Measurements from ENCODE around the gene MED10.

Gene MED10

GRCh38 chr5:6342689-6343315 is 35.5 kb downstream of the MED10 start:
- Histone ChIP-seq H3K27ac (ENCODE audit: low read depth, low read length) (no peak overlapping the region), H3K36me3 (ENCODE audit: insufficient read depth, low read length) (no peaks in the 10 kb centered on the region), H3K4me3 (ENCODE audit: low read depth in 1 of 2, low read length in 2 of 2) (no peak overlapping the region), H3K4me1 (ENCODE audit: insufficient read depth, low read length) (no peaks in the 10 kb centered on the region), H3K9ac (ENCODE audit: low read length) (no peak overlapping the region), H3K9me3 (ENCODE audit: low read length) (no peaks in the 10 kb centered on the region), H3K27me3 (ENCODE audit: control insufficient read depth in 1 of 2, insufficient read depth in 2 of 2, low read length in 2 of 2) (no peaks in the 10 kb centered on the region)

- Histone ChIP-seq H3K4me3 (ENCODE audit: low read depth in 1 of 2, low read length in 2 of 2) (no peak overlapping the region), H3K27ac (ENCODE audit: low read depth, low read length) (no peak overlapping the region), H3K27me3 (ENCODE audit: control insufficient read depth in 1 of 2, insufficient read depth in 2 of 2, low read length in 2 of 2) (no peaks in the 10 kb centered on the region), H3K9me3 (ENCODE audit: low read length) (no peaks in the 10 kb centered on the region), H3K9ac (ENCODE audit: low read length) (no peak overlapping the region), H3K36me3 (ENCODE audit: insufficient read depth, low read length) (no peaks in the 10 kb centered on the region), H3K4me1 (ENCODE audit: insufficient read depth, low read length) (no peaks in the 10 kb centered on the region)
Observed at GRCh38 chr5:6340100-6340499, 38.2 kb downstream of the MED10 start.

- Histone ChIP-seq H3K27ac (ENCODE audit: low read depth, low read length) (no peak overlapping the region), H3K9me3 (ENCODE audit: low read length) (no peaks in the 10 kb centered on the region), H3K36me3 (ENCODE audit: insufficient read depth, low read length) (no peaks in the 10 kb centered on the region), H3K9ac (ENCODE audit: low read length) (no peak overlapping the region), H3K4me3 (ENCODE audit: low read depth in 1 of 2, low read length in 2 of 2) (no peak overlapping the region), H3K27me3 (ENCODE audit: control insufficient read depth in 1 of 2, insufficient read depth in 2 of 2, low read length in 2 of 2) (no peaks in the 10 kb centered on the region), H3K4me1 (ENCODE audit: insufficient read depth, low read length) (no peaks in the 10 kb centered on the region)
Observed at GRCh38 chr5:6338871-6339270, 39.5 kb downstream of the MED10 start.

- Histone ChIP-seq H3K27me3 (ENCODE audit: control insufficient read depth in 1 of 2, insufficient read depth in 2 of 2, low read length in 2 of 2) (no peaks in the 10 kb centered on the region), H3K4me1 (ENCODE audit: insufficient read depth, low read length) (no peaks in the 10 kb centered on the region), H3K36me3 (ENCODE audit: insufficient read depth, low read length) (no peaks in the 10 kb centered on the region), H3K9me3 (ENCODE audit: low read length) (no peaks in the 10 kb centered on the region), H3K9ac (ENCODE audit: low read length) (no peak overlapping the region), H3K27ac (ENCODE audit: low read depth, low read length) (no peak overlapping the region), H3K4me3 (ENCODE audit: low read depth in 1 of 2, low read length in 2 of 2) (no peak overlapping the region)
Observed at GRCh38 chr5:6338135-6338534, 40.2 kb downstream of the MED10 start.

- Histone ChIP-seq H3K4me1 (ENCODE audit: insufficient read depth, low read length) (no peaks in the 10 kb centered on the region), H3K27ac (ENCODE audit: low read depth, low read length) (no peak overlapping the region), H3K9ac (ENCODE audit: low read length) (no peak overlapping the region), H3K36me3 (ENCODE audit: insufficient read depth, low read length) (peaks cover 4% of the 10 kb centered on the region), H3K9me3 (ENCODE audit: low read length) (no peaks in the 10 kb centered on the region), H3K4me3 (ENCODE audit: low read depth in 1 of 2, low read length in 2 of 2) (no peak overlapping the region), H3K27me3 (ENCODE audit: control insufficient read depth in 1 of 2, insufficient read depth in 2 of 2, low read length in 2 of 2) (no peaks in the 10 kb centered on the region)
Observed at GRCh38 chr5:6333182-6333905, 45.0 kb downstream of the MED10 start.

GRCh38 chr5:6328173-6328572 is 50.2 kb downstream of the MED10 start:
- peaks cover 4% of the 10 kb centered on the region for H3K36me3 ChIP-seq (ENCODE audit: insufficient read depth, low read length)
- H3K4me1 ChIP-seq (ENCODE audit: insufficient read depth, low read length), result no peaks in the 10 kb centered on the region
- no peak overlapping the region for H3K4me3 ChIP-seq (ENCODE audit: low read depth in 1 of 2, low read length in 2 of 2)
- no peaks in the 10 kb centered on the region for H3K9me3 ChIP-seq (ENCODE audit: low read length)
- no peaks in the 10 kb centered on the region for H3K27me3 ChIP-seq (ENCODE audit: control insufficient read depth in 1 of 2, insufficient read depth in 2 of 2, low read length in 2 of 2)
- H3K9ac ChIP-seq (ENCODE audit: low read length), result no peak overlapping the region
- no peak overlapping the region for H3K27ac ChIP-seq (ENCODE audit: low read depth, low read length)

GRCh38 chr5:6326776-6327175 is 51.6 kb downstream of the MED10 start:
- no peak overlapping the region for H3K27ac ChIP-seq (ENCODE audit: low read depth, low read length)
- no peaks in the 10 kb centered on the region for H3K9me3 ChIP-seq (ENCODE audit: low read length)
- no peaks in the 10 kb centered on the region for H3K27me3 ChIP-seq (ENCODE audit: control insufficient read depth in 1 of 2, insufficient read depth in 2 of 2, low read length in 2 of 2)
- no peak overlapping the region for H3K4me3 ChIP-seq (ENCODE audit: low read depth in 1 of 2, low read length in 2 of 2)
- no peaks in the 10 kb centered on the region for H3K36me3 ChIP-seq (ENCODE audit: insufficient read depth, low read length)
- H3K4me1 ChIP-seq (ENCODE audit: insufficient read depth, low read length), result no peaks in the 10 kb centered on the region
- no peak overlapping the region for H3K9ac ChIP-seq (ENCODE audit: low read length)

- Histone ChIP-seq H3K4me3 (ENCODE audit: low read depth in 1 of 2, low read length in 2 of 2) (no peak overlapping the region), H3K4me1 (ENCODE audit: insufficient read depth, low read length) (no peaks in the 10 kb centered on the region), H3K9me3 (ENCODE audit: low read length) (peaks cover 6% of the 10 kb centered on the region), H3K9ac (ENCODE audit: low read length) (no peak overlapping the region), H3K27ac (ENCODE audit: low read depth, low read length) (no peak overlapping the region), H3K36me3 (ENCODE audit: insufficient read depth, low read length) (no peaks in the 10 kb centered on the region), H3K27me3 (ENCODE audit: control insufficient read depth in 1 of 2, insufficient read depth in 2 of 2, low read length in 2 of 2) (no peaks in the 10 kb centered on the region)
Observed at GRCh38 chr5:6322163-6322713, 56.1 kb downstream of the MED10 start.
